IMR-90 (cell line): Measurements from ENCODE around the gene NHSL2.

Experiments used
- BHLHE40 ChIP-seq: fragments of 150-350 bp; IDR thresholded peaks from 2 replicates; pipeline ENCODE4 v1.6.1; 2016; ENCODE audit warnings: mild to moderate bottlenecking, low read depth, low read length
- CHD1 ChIP-seq: IDR thresholded peaks from 2 replicates; pipeline ENCODE4 v1.6.1; 2012; ENCODE audit warnings: low read depth, low read length, improper control_type of control experiment
- MAFK ChIP-seq: IDR thresholded peaks from 2 replicates; pipeline ENCODE4 v1.6.1; 2012; ENCODE audit warnings: low read depth, low read length, improper control_type of control experiment
- MXI1 ChIP-seq: IDR thresholded peaks from 2 replicates; pipeline ENCODE4 v1.6.1; 2012; ENCODE audit warnings: low read depth, mild to moderate bottlenecking, low read length, moderate library complexity, borderline replicate concordance
- NFE2L2 ChIP-seq: fragments of 150-350 bp; IDR thresholded peaks from 2 replicates; pipeline ENCODE4 v1.6.1; 2016; ENCODE audit warnings: low read depth, mild to moderate bottlenecking, low read length
- POLR2A ChIP-seq: IDR thresholded peaks from 2 replicates; pipeline ENCODE4 v1.6.1; 2012; ENCODE audit warnings: mild to moderate bottlenecking, low read depth, low read length
- RAD21 ChIP-seq: IDR thresholded peaks from 2 replicates; pipeline ENCODE4 v1.6.1; 2012; ENCODE audit warnings: low read length, improper control_type of control experiment
- RCOR1 ChIP-seq: IDR thresholded peaks from 2 replicates; pipeline ENCODE4 v1.6.1; 2012; ENCODE audit warnings: mild to moderate bottlenecking, low read length, improper control_type of control experiment; ENCODE audit not compliant: insufficient replicate concordance
- RFX5 ChIP-seq: IDR thresholded peaks from 2 replicates; pipeline ENCODE4 v1.8.0; 2012; ENCODE audit warnings: low read depth, mild to moderate bottlenecking, low read length, moderate library complexity
- SMC3 ChIP-seq: fragments of 150-350 bp; IDR thresholded peaks from 2 replicates; pipeline ENCODE4 v1.6.1; 2016; ENCODE audit warnings: low read depth, mild to moderate bottlenecking, antibody characterized with exemption, low read length, moderate library complexity
- TF ChIP-seq, protein P1 (sequence below): conservative IDR thresholded peaks from 2 replicates; pipeline ENCODE4 v1.5.1; 2012; ENCODE audit warnings: mild to moderate bottlenecking, low read depth, low read length, improper control_type of control experiment

DNA sequence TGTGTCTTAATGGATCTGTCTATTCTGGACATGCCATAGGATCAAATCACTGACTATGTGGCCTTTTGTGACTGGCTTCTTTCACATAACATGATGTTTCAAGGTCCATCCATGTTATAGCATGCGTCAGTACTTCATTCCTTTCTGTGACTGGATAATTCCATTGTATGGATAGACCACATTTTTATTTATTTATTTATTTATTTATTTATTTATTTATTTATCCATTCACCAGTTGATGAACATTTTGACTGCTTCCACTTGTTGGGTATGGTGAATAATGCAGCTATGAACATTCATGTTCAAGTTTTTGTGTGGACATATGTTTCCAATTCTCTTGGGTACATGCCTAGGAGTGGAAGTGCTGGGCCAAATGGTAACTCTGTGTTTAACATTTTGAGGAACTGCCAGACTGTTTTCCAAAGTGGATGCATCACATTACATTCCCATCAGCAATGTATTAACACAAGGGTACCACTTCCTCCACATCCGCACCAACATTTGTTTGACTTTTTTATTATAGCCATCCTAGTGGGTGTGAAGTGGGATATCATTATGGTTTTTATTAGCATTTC, 207.1 kb downstream of the NHSL2 start:
- TF ChIP-seq SMC3 (no peak), POLR2A (no peak), MXI1 (no peak), MAFK (no peak), RFX5 (no peak), RAD21 (no peak), BHLHE40 (no peak), RCOR1 (no peak), NFE2L2 (no peak), CHD1 (no peak)
- TF ChIP-seq, protein P1, sequence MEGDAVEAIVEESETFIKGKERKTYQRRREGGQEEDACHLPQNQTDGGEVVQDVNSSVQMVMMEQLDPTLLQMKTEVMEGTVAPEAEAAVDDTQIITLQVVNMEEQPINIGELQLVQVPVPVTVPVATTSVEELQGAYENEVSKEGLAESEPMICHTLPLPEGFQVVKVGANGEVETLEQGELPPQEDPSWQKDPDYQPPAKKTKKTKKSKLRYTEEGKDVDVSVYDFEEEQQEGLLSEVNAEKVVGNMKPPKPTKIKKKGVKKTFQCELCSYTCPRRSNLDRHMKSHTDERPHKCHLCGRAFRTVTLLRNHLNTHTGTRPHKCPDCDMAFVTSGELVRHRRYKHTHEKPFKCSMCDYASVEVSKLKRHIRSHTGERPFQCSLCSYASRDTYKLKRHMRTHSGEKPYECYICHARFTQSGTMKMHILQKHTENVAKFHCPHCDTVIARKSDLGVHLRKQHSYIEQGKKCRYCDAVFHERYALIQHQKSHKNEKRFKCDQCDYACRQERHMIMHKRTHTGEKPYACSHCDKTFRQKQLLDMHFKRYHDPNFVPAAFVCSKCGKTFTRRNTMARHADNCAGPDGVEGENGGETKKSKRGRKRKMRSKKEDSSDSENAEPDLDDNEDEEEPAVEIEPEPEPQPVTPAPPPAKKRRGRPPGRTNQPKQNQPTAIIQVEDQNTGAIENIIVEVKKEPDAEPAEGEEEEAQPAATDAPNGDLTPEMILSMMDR: no peak
